Activated CD8-positive, alpha-beta T cell treated with anti-CD3 and anti-CD28 coated beads for 36 hours (primary cell): ENCODE results near the gene MMP21. TPM values are rescaled to one million over a fixed set of nuclear protein-coding genes. Genes with fewer than 3 reads are reported as not detected.

Source experiments
- ATAC-seq: fragments of 200-7000 bp; cut with Tn5 transposase; one replicate; pipeline ENCODE4 v1.10.0; 2021; ENCODE audit warnings: mild to moderate bottlenecking, moderate library complexity
- CTCF ChIA-PET: fragments of 350-600 bp; sonication (Branson Sonifier 250); formaldehyde crosslinking; loops from one replicate; lab custom pipeline; 2021; ENCODE audit warnings: antibody characterized with exemption; lab: Charles Lee
- POLR2A ChIA-PET: fragments of 350-600 bp; sonication (Branson Sonifier 250); formaldehyde crosslinking; loops from one replicate; lab custom pipeline; 2021; ENCODE audit warnings: antibody characterized with exemption; lab: Charles Lee
- DNase-seq: peaks from one replicate; pipeline ENCODE4 v3.0.0-alpha.2; 2020
- H3K27ac Mint-ChIP-seq: one replicate; pipeline ENCODE4 v1.8.0; 2021; ENCODE audit warnings: mild to moderate bottlenecking, mixed read lengths
- H3K27me3 Mint-ChIP-seq: one replicate; pipeline ENCODE4 v1.8.0; 2021; ENCODE audit warnings: mixed read lengths
- H3K36me3 Mint-ChIP-seq: one replicate; pipeline ENCODE4 v1.8.0; 2021; ENCODE audit warnings: low read depth, mixed read lengths
- H3K4me1 Mint-ChIP-seq: one replicate; pipeline ENCODE4 v1.8.0; 2021; ENCODE audit warnings: low read depth, mixed read lengths
- H3K4me3 Mint-ChIP-seq: one replicate; pipeline ENCODE4 v1.8.0; 2021; ENCODE audit warnings: mild to moderate bottlenecking, moderate library complexity, mixed read lengths
- H3K9me3 Mint-ChIP-seq: one replicate; pipeline ENCODE4 v1.8.0; 2021; ENCODE audit warnings: mixed read lengths
- CTCF ChIP-seq: fragments of 200-600 bp; IDR thresholded peaks from one replicate; pipeline ENCODE4 v1.8.0; 2022; ENCODE audit warnings: antibody characterized with exemption, mild to moderate bottlenecking
- intact Hi-C: fragments of 100-400 bp; cut with micrococcal nuclease; formaldehyde crosslinking; loops from one replicate; pipeline ENCODE4 v1.10.0; 2022
- total RNA-seq, 2 experiments: library from RNA; stranded (reverse); gene quantifications; one replicate each; pipeline ENCODE4 v1.2.3, GENCODE V29; 2021

The MMP21 gene
- not detected for total RNA-seq

GRCh38 chr10:125775491-125776106 is at the start of gene MMP21:
MMP21 (minus strand) TSS chr10:125775821; CDS start chr10:125775821, 0 bp downstream.
- no peak for DNase-seq
- Mint-ChIP-seq H3K27me3 (peaks cover 2% of the 10 kb centered on the region), H3K4me3 (no peak within 1 kb of the TSS), H3K27ac (no peak within 1 kb of the TSS), H3K9me3 (no peaks in the 10 kb centered on the region), H3K4me1 (no peaks in the 10 kb centered on the region), H3K36me3 (no peaks in the 10 kb centered on the region)
- intact Hi-C loops, result no loop called here
- TF ChIP-seq CTCF, result no peak
- no peak for ATAC-seq
- POLR2A ChIA-PET, result no interaction called here
- CTCF ChIA-PET, result no interaction called here

GRCh38 chr10:125824736-125825135 is 49.1 kb upstream of the MMP21 start:
- CTCF ChIA-PET, result no interaction called here

GRCh38 chr10:125823663-125824251 is 48.1 kb upstream of the MMP21 start:
- peaks cover 25% of the 10 kb centered on the region for H3K36me3 Mint-ChIP-seq
- intact Hi-C loops, result no loop called here
- CTCF ChIA-PET, result no interaction called here
- no peaks in the 10 kb centered on the region for H3K27me3 Mint-ChIP-seq
- ATAC-seq, result peak; percentile 2
- H3K9me3 Mint-ChIP-seq, result no peaks in the 10 kb centered on the region
- peak; percentile 22 for DNase-seq
- H3K27ac Mint-ChIP-seq, result no peak overlapping the region
- POLR2A ChIA-PET, result interaction anchor here (0.6 to 1.7 kb wide), 3 partner anchors 12 to 277 kb away, joined by 3 to 6 read pairs (median 3); no protein-coding TSS in a partner anchor
- no peak for TF ChIP-seq CTCF
- H3K4me3 Mint-ChIP-seq, result no peak overlapping the region
- peaks cover 32% of the 10 kb centered on the region for H3K4me1 Mint-ChIP-seq

More at GRCh38 chr10:125824736-125825135, 49.1 kb upstream of the MMP21 start:
- Mint-ChIP-seq H3K9me3 (no peaks in the 10 kb centered on the region), H3K36me3 (peaks cover 32% of the 10 kb centered on the region), H3K4me3 (no peak overlapping the region), H3K4me1 (peaks cover 39% of the 10 kb centered on the region), H3K27ac (no peak overlapping the region), H3K27me3 (no peaks in the 10 kb centered on the region)
- POLR2A ChIA-PET, result no interaction called here
- DNase-seq (no peak), ATAC-seq (no peak)
- intact Hi-C loops, result no loop called here
- no peak for TF ChIP-seq CTCF

- CTCF ChIA-PET, result no interaction called here
These were observed 47.4 kb upstream of the MMP21 start, which contains the start of the genes BCCIP and UROS for GRCh38 chr10:125822878-125823662. BCCIP (plus strand) TSS chr10:125823546; CDS start chr10:125823558, 12 bp downstream. UROS (minus strand) TSS chr10:125823258; CDS start chr10:125816499, 6,759 bp downstream.

More at GRCh38 chr10:125822878-125823662, 47.4 kb upstream of the MMP21 start, which contains the start of the genes BCCIP and UROS:
- intact Hi-C loops, result no loop called here
- H3K9me3 Mint-ChIP-seq, result no peaks in the 10 kb centered on the region
- POLR2A ChIA-PET, result interaction anchor here (0.6 to 1.7 kb wide), 4 partner anchors 8 to 945 kb away, joined by 3 to 6 read pairs (median 3); no protein-coding TSS in a partner anchor
- peak within 1 kb of the TSS; percentile 70 for H3K27ac Mint-ChIP-seq
- peaks cover 27% of the 10 kb centered on the region for H3K4me1 Mint-ChIP-seq
- ATAC-seq (peak; percentile 89), DNase-seq (peak; percentile 92)
- peaks cover 19% of the 10 kb centered on the region for H3K36me3 Mint-ChIP-seq
- H3K4me3 Mint-ChIP-seq, result no peak within 1 kb of the TSS
- no peaks in the 10 kb centered on the region for H3K27me3 Mint-ChIP-seq
- no peak for TF ChIP-seq CTCF
